ENCODE measurements around the gene P2RX6. TPM values are rescaled to one million over a fixed set of nuclear protein-coding genes. Genes with fewer than 3 reads are reported as not detected.
A peak's percentile ranks its signal among the peaks of the same experiment; 100 is the strongest.

Gene P2RX6
- total and polyA plus RNA-seq, 9 of the 15 experiments (the other 6 are each of a cell fraction or from before 2014, with no cell fraction given) = 0.01 to 3.9 (median 1.5) TPM; not detected in 1

DNA sequence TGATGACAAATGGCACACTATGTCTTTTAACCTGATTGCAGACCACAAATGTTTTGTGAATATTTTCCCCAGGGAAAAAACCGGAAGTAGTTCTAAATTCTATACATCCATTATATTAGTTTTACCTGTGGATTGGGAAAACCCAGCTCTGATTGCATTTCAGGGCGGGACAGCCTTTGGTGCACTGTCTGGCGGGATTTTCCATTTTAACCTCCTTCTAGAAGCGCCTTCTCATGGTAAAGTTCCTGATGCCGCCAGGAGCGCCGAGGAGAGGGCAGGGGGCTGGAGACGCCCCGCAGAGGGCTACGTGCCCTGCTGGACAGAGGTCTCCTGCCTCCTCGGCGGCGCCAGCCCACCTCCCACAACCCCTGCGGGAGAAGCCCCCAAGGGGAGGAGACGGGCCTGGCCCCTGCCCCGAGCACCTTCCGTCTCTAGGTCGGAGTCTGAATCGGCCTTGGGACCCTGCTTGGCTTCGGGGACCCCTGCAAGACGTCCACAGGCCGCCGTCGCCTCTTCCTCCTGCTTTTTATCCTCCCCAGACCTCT lies 1.2 kb upstream of the P2RX6 start (continued):
- TF ChIP-seq PHF8 (IDR thresholded peaks at IDR 0.05; ENCODE audit: borderline replicate concordance, low read length) (peak; percentile 98), ZNF76 (CRISPR knock-in tag; IDR thresholded peaks at IDR 0.05; ENCODE audit: borderline replicate concordance) (peak; percentile 91), TEAD2 (tag; IDR thresholded peaks at IDR 0.05) (no peak), MCM2 (IDR thresholded peaks at IDR 0.05; ENCODE audit: low read depth) (no peak), ZNF217 (CRISPR knock-in tag; IDR thresholded peaks at IDR 0.05) (no peak), ZNF764 (CRISPR knock-in tag; IDR thresholded peaks at IDR 0.05; ENCODE audit: low read depth) (peak; percentile 75; the same call in 1 of the 2 replicates), SAFB2 (IDR thresholded peaks at IDR 0.05; ENCODE audit: borderline replicate concordance, low read depth, low read length, severe bottlenecking) (no peak), RBM25 (IDR thresholded peaks at IDR 0.05; ENCODE audit: low read depth, low read length, severe bottlenecking) (no peak), SUPT5H (IDR thresholded peaks at IDR 0.05) (no peak), ETS2 (tag; IDR thresholded peaks at IDR 0.05; ENCODE audit: borderline replicate concordance, poor library complexity, severe bottlenecking) (no peak), TAF15 (IDR thresholded peaks at IDR 0.05; ENCODE audit: low read depth, low read length) (no peak), TAF9B (IDR thresholded peaks at IDR 0.05; ENCODE audit: partially characterized antibody) (no peak), RB1 (IDR thresholded peaks at IDR 0.05; ENCODE audit: low read depth) (no peak), KDM5B (IDR thresholded peaks at IDR 0.05; ENCODE audit: insufficient replicate concordance, low read depth, low read length) (peak; percentile 96), ZKSCAN8 (CRISPR knock-in tag; IDR thresholded peaks at IDR 0.05) (no peak), ZNF436 (CRISPR knock-in tag; IDR thresholded peaks at IDR 0.05) (no peak), BCL6 (CRISPR knock-in tag; IDR thresholded peaks at IDR 0.05) (no peak)
- TF ChIP-seq, protein P1, sequence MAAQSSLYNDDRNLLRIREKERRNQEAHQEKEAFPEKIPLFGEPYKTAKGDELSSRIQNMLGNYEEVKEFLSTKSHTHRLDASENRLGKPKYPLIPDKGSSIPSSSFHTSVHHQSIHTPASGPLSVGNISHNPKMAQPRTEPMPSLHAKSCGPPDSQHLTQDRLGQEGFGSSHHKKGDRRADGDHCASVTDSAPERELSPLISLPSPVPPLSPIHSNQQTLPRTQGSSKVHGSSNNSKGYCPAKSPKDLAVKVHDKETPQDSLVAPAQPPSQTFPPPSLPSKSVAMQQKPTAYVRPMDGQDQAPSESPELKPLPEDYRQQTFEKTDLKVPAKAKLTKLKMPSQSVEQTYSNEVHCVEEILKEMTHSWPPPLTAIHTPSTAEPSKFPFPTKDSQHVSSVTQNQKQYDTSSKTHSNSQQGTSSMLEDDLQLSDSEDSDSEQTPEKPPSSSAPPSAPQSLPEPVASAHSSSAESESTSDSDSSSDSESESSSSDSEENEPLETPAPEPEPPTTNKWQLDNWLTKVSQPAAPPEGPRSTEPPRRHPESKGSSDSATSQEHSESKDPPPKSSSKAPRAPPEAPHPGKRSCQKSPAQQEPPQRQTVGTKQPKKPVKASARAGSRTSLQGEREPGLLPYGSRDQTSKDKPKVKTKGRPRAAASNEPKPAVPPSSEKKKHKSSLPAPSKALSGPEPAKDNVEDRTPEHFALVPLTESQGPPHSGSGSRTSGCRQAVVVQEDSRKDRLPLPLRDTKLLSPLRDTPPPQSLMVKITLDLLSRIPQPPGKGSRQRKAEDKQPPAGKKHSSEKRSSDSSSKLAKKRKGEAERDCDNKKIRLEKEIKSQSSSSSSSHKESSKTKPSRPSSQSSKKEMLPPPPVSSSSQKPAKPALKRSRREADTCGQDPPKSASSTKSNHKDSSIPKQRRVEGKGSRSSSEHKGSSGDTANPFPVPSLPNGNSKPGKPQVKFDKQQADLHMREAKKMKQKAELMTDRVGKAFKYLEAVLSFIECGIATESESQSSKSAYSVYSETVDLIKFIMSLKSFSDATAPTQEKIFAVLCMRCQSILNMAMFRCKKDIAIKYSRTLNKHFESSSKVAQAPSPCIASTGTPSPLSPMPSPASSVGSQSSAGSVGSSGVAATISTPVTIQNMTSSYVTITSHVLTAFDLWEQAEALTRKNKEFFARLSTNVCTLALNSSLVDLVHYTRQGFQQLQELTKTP (IDR thresholded peaks at IDR 0.05; ENCODE audit: low read depth in 1 of 2, partially characterized antibody in 2 of 2) = no peak
- TF ChIP-seq, protein P2, sequence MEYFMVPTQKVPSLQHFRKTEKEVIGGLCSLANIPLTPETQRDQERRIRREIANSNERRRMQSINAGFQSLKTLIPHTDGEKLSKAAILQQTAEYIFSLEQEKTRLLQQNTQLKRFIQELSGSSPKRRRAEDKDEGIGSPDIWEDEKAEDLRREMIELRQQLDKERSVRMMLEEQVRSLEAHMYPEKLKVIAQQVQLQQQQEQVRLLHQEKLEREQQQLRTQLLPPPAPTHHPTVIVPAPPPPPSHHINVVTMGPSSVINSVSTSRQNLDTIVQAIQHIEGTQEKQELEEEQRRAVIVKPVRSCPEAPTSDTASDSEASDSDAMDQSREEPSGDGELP (CRISPR knock-in tag; IDR thresholded peaks at IDR 0.05; ENCODE audit: borderline replicate concordance) = no peak
- TF ChIP-seq, protein P3, sequence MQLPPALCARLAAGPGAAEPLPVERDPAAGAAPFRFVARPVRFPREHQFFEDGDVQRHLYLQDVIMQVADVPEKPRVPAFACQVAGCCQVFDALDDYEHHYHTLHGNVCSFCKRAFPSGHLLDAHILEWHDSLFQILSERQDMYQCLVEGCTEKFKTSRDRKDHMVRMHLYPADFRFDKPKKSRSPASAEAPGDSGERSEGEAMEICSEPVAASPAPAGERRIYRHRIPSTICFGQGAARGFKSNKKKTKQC (CRISPR knock-in tag; IDR thresholded peaks at IDR 0.05) = no peak
- TF ChIP-seq, protein P4, sequence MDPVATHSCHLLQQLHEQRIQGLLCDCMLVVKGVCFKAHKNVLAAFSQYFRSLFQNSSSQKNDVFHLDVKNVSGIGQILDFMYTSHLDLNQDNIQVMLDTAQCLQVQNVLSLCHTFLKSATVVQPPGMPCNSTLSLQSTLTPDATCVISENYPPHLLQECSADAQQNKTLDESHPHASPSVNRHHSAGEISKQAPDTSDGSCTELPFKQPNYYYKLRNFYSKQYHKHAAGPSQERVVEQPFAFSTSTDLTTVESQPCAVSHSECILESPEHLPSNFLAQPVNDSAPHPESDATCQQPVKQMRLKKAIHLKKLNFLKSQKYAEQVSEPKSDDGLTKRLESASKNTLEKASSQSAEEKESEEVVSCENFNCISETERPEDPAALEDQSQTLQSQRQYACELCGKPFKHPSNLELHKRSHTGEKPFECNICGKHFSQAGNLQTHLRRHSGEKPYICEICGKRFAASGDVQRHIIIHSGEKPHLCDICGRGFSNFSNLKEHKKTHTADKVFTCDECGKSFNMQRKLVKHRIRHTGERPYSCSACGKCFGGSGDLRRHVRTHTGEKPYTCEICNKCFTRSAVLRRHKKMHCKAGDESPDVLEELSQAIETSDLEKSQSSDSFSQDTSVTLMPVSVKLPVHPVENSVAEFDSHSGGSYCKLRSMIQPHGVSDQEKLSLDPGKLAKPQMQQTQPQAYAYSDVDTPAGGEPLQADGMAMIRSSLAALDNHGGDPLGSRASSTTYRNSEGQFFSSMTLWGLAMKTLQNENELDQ (CRISPR knock-in tag; IDR thresholded peaks at IDR 0.05; ENCODE audit: borderline replicate concordance) = no peak

Data from K562 (cell line).